KOPT-K1 (cell line): Measurements from ENCODE around the gene KCNT1.

Experiments
- H3K27ac ChIP-seq: fragments of 200-600 bp; sonication (generic); 2 replicates; pipeline ENCODE4 v1.5.1; 2016; ENCODE audit warnings: antibody characterized with exemption, mild to moderate bottlenecking, low read depth, low read length; ENCODE audit not compliant: poor library complexity, severe bottlenecking
- H3K36me3 ChIP-seq: fragments of 200-600 bp; sonication (generic); 2 replicates; pipeline ENCODE4 v1.5.1; 2017; ENCODE audit warnings: antibody characterized with exemption, mild to moderate bottlenecking, low read length, moderate library complexity; ENCODE audit not compliant: insufficient read depth
- H3K9me3 ChIP-seq: fragments of 200-600 bp; sonication (generic); 2 replicates; pipeline ENCODE4 v1.5.1; 2017; ENCODE audit warnings: antibody characterized with exemption, low read length, mild to moderate bottlenecking; ENCODE audit not compliant: insufficient read depth, poor library complexity, severe bottlenecking

Gene KCNT1

DNA sequence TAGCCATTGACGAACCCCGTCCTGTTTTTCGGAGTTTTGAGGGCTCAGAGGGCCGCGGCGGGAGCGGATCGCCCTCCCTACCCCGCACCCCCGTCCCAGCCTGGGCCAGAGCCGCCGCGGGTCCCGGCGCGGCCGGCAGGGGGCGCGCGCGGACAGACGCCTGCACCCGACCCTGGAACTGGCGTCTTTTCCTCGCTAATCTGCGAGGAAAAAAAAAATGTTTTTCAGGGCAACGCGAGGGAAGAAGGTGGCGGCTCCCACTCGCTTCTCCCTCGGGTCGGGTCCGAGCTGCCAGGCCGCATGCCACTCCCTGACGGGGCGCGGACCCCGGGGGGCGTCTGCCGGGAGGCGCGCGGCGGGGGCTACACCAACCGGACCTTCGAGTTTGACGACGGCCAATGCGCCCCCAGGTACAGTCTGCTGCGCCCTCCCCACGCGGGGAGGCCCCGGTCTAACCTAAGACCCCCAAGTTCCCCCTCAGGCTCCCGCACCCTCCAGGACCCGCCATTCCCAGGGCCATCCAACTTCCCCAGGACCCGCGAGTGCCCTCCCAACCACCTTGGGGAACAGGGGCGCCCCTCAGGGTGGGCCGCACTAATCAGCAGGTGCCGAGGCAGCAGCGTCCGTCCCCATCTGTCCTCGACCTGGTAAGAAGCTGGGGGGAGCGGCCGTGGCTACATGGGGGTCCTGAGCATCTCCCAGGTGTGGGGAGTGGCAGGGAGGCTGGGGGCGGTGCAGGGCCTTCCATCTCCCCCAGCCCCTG is at the start of gene KCNT1:
Gene KCNT1 (plus strand): TSS at position 227 of the 763 bp plus-strand sequence. CDS start 74 bp downstream, at position 301.
- Histone ChIP-seq H3K9me3 (no peaks in the 10 kb centered on the region), H3K27ac (no peak within 1 kb of the TSS), H3K36me3 (no peaks in the 10 kb centered on the region)

DNA sequence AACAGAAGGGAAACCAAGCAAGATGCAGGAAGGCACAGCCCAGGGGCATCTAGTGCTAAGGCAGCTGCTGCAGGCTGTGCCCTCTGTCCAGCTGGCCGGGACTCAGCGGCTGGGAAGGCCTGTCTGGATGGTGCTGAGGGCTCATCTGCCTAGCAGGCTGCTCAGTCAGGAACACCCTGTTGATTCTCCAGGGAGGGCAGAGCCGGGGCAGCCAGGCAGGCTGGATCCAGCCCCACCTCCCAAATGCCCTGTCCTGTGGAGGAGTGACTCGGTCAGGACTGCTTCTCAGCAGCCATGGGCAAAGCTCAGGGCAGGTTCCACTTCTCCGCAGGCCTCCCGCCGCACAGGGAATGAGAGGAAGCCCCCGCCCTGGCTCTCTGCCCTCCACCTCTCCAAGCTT is 46.7 kb upstream of the KCNT1 start:
- Histone ChIP-seq H3K27ac (no peak overlapping the region), H3K9me3 (peaks cover 4% of the 10 kb centered on the region), H3K36me3 (no peaks in the 10 kb centered on the region)

DNA sequence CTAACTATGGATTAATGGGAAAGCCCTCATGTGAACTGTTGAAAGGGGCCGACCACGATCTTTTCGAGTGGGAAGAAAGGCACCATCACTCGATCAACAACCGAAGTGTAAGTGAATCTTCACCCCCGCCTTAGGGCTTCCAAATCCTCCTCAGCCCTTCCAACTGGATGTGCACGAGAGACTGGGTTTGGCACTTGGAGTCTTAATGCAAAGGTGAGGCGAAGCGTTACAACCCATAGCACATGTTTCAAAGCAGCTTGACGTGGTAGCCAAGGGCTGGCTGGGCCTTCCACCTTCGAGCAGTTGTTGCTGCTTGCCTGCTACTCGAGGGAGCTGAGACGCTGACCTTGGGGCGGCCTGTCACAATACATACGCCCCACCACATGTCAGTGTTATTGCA is 44.6 kb upstream of the KCNT1 start:
- Histone ChIP-seq H3K27ac (no peak overlapping the region), H3K9me3 (no peaks in the 10 kb centered on the region), H3K36me3 (no peaks in the 10 kb centered on the region)

DNA sequence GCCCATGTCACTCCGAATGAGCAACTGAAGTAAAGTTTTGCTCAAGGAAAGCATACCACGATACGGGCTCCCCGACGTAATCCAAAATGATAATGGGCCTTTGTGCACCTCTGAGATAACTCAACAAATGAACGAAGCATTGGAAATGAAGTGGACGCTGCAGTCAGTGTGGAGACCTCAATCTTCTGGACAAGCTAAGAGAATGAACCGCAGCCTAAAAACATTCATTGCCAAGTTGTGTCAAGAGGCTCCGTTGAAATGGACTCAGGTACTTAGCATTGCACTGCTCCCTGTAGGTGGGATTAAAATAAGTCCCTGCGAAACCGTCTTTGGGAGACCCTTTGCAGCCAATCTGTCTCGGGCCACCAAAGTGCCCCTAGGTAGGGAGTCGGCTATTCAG is 42.7 kb upstream of the KCNT1 start:
- Histone ChIP-seq H3K36me3 (no peaks in the 10 kb centered on the region), H3K27ac (no peak overlapping the region), H3K9me3 (no peaks in the 10 kb centered on the region)

DNA sequence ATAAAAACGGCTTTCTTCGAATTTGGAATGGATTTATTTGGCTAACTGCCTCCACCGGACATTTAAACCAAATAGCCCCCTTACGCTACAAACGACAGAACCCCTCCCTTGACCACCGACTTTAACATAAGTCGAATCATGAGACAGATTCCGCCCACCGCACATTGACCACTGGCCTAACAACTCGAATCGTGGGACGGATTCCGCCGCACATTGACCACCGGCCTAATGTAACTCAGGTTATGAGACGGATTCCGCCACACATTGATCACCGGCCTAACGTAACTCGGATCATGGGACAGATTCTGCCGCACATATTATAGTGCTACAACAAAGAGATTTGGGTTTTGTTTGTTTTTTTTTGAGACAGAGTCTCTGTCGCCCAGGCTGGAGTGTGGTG is 41.6 kb upstream of the KCNT1 start:
- H3K27ac ChIP-seq: no peak overlapping the region
- H3K9me3 ChIP-seq: no peaks in the 10 kb centered on the region
- no peaks in the 10 kb centered on the region for H3K36me3 ChIP-seq

DNA sequence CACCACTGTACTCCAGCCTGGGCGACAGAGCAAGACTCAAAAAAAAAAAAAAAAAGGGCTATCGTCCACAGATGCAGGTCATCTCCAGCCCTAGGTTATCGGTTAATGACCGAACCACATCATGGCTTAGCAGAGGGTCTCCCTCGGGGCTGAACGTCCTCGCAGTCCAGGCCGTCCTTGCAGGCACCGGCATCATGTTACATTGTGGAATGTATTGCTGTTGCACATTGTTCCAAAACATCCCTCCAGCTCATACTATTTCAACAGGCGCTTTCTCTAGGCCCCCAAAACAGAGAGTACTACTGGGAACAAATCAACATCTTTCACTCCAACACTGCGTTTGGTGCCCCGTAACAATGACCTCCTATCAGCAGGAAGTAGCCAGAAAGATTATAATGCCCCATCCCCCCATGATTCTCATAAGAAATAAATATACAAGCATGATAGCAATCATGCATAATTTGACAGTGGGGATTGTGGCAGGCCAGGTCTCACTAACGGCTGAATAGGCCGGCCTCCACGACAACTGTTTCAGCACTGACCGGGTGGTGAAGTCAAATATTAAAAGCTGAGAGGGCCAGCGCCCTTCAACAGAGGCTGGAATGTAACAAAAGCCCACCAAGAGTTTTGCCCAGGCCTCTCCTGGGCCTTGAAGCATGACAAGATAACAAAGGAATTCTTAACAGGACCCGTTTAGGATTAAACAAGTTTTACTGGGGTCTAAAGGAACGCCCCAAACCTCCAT is 40.0 kb upstream of the KCNT1 start:
- H3K36me3 ChIP-seq: no peaks in the 10 kb centered on the region
- H3K27ac ChIP-seq: no peak overlapping the region
- no peaks in the 10 kb centered on the region for H3K9me3 ChIP-seq

DNA sequence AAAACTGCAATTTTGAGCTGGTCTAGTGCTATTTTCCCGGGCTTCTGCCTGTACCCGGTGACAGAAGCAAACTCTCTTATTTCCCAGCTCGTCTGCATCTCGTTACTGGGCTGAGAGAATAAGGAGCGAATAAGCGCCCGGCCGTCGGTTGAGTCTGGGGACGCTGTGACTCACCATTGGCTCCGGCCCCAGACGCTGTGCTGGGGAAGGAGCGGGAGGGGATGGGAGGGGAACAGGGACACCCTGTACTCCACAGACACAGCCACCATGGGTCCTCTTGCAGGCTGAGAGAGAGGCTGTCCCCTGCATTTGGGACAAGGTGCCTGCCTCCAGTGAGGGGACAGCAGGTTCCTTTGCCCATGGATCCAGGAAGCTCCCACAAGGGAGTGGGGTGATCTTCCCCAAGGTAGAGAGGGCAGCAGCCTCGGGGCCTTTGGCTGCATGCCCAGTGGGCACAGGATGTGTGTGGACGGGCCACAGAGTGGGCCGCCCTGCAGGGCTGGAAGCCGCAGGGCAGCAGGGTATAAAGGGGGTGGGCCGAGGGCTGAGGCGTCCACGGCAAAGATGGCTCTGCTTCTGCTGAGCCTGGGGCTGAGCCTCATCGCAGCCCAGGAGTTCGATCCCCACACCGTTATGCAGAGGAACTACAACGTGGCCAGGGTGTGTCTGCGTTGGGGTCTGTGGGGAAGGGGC is 39.1 kb upstream of the KCNT1 start, which contains the start of gene LCN9:
Gene LCN9 (plus strand): TSS at position 552 of the 693 bp plus-strand sequence. CDS start 13 bp downstream, at position 565.
- Histone ChIP-seq H3K9me3 (no peaks in the 10 kb centered on the region), H3K36me3 (no peaks in the 10 kb centered on the region), H3K27ac (no peak within 1 kb of the TSS)

DNA sequence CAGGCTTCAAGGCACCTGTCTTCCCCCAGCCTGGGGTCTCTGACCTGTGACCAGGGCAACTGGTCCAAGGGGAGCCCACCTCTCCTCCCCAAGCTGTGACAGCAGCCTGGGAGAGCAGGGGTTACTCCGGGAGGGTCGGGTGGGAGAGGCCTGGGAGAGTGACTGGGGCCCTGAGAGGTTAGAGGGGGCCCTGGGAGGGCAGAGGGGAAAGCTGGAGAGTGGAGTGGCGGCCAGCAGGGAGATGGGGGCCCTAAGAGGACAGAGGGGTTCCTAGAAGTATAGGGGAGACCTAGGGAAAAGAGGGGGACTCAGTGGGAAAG is 38.6 kb upstream of the KCNT1 start:
- H3K36me3 ChIP-seq: no peaks in the 10 kb centered on the region
- no peaks in the 10 kb centered on the region for H3K9me3 ChIP-seq
- no peak overlapping the region for H3K27ac ChIP-seq

DNA sequence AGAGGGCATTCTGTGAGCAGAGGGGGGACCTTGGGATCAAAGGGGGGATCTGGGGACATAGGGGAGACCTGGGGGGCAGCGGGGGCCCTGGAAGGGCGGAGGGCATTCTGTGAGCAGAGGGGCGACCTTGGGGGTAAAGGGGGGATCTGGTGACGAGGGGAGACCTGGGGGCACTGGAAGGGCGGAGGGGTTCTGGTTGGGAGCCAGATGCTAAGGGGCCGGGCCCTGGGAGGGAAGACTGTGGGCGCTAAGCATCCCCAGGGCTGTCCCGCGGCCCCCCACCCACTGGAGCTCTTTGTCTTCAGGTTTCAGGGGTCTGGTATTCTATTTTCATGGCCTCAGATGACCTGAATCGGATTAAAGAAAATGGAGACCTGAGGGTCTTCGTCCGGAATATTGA is 38.1 kb upstream of the KCNT1 start:
- Histone ChIP-seq H3K36me3 (no peaks in the 10 kb centered on the region), H3K27ac (no peak overlapping the region), H3K9me3 (peaks cover 3% of the 10 kb centered on the region)

DNA sequence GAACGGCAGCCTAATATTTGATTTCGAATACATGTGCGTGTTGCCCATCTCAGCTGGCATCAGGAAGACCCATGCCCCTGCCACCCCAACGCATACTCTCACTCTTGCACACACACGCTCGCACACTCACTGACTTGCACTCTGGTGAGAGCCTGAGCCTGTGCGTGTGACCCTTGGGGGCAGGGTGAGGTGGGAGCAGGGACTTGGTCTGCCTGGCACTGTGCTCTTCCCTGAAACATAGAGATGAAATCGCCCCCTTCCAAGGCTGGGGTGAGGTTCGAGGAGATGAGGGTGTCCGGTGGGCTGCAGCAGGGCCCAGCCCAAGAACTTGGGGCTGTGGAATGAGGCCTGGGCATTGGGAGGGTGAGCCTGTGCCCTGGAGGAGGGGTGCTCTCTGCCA is 37.7 kb upstream of the KCNT1 start:
- H3K27ac ChIP-seq: no peak overlapping the region
- no peaks in the 10 kb centered on the region for H3K36me3 ChIP-seq
- H3K9me3 ChIP-seq: peaks cover 7% of the 10 kb centered on the region

DNA sequence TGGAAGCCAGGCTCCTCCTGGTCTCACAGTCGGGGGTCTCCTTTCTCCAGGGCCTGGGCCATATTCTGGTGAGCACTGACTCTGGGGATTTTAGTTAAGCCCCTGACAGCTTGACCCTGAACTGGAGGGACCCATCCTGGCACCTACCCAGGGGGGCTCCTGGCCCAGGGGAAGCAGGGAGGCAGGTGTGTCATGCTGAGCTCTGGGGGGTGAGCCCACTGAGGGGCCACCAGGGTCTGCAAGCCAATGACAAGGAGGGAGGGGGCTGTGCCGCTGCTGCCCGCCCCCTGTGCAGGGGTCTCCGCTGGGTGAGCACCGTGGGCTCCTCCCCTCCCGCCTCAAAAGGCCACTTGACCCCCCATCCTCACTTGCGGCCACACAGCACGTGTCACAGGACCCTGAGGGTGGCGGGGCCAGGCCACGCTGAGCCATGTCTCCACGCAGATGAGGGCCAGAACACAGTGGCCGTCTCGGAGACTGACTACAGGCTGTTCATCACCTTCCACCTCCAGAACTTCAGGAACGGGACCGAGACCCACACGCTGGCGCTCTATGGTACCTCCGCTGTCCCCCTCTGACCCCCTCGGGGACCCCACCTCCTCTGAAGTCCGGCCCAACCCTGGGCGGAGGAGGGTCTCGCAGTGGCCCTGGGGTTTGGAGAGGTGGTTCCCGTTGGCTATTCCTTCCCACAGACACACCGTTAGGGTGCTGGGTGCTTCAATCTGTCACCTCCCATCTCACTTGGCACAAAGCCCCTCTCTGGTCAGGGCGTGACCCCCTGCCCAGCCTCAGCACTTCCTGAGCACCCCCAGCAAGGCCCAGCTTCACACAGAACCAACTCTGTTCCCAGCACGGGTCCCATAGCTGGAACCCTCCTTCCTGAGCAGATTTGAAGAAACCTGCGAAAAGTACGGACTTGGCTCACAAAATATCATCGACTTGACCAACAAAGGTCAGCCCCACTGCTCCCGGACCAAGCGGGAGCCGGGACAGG is 36.9 kb upstream of the KCNT1 start:
- Histone ChIP-seq H3K27ac (no peak overlapping the region), H3K9me3 (peaks cover 9% of the 10 kb centered on the region), H3K36me3 (no peaks in the 10 kb centered on the region)

DNA sequence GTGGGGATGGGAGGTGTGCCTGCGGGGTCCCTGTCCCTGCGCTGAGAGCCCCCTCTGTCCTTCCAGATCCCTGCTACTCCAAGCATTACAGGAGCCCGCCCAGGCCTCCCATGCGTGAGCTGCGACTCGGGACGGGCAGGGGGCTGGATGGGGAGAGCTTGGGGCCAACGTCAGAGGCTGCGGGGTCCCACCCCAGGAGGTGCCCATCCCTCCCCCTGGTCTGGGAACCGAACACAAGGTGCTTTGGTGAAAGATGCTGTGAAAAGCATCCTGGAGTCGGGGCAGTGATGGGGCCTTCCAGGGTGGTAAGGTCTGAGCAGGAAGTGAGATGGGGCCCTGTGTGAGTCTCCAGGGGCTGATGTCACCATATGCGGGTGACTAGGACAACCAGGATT is 36.2 kb upstream of the KCNT1 start:
- H3K27ac ChIP-seq: no peak overlapping the region
- peaks cover 9% of the 10 kb centered on the region for H3K9me3 ChIP-seq
- H3K36me3 ChIP-seq: no peaks in the 10 kb centered on the region

DNA sequence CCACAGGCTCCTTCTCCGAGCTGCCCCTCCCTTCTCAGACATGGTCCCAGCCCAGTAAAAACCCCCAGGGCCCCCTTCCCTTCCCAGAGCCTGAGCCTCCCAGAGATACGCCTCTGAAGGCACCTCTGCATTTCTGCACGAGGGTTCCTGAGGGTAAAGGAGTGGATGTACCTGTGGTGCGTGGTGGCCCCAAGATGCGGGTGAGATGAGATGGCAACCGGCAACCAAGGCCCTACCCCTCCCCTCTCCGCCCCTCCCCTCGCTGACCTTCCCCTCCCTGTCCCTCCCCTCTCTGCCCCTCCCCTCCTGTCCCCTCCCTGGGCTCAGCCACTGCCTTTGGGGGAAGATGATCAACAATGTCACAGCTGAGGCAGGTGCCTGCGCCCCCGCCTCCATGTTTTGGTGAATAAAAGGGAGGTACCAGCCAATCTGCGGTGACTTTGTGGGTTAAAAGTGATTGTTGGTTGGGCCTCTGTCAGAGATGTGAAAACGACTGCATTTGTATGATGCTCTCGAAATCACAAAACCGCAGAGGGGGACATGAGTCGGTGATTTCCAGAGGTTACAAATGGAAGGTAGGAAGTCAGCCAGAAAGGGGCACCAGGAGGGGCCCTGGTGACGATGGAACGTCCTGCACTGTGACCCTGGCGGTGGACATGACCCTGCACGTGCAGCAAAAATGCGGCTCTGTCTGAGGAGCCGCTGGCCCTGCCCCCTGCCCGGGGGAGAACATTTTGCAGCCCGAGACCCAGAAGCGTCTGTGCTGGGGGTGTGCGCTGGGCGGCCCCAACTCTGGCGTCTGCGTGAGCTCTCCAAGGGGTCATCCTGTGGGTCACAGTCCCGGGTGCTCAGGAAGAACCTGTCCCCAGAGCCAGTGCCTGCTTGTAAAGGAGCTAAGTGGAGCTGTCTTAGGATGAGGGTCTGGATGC is 35.2 kb upstream of the KCNT1 start:
- Histone ChIP-seq H3K36me3 (no peaks in the 10 kb centered on the region), H3K9me3 (peaks cover 9% of the 10 kb centered on the region), H3K27ac (no peak overlapping the region)
